Spleen (tissue), 7 donors: Measurements from ENCODE around the gene CDH13.

Experiments
- POLR2A ChIP-seq, 3 donors: fragments of 450-650 bp; IDR thresholded peaks; one replicate each; pipeline ENCODE4 v1.5.1; 2017; ENCODE audit warnings: antibody characterized with exemption in 3 of 3, mild to moderate bottlenecking in 1 of 3
- TF ChIP-seq, protein P1 (sequence below), 11 experiments: fragments of 200-600 bp in 7 of 11; fragments of 450-650 bp in 4 of 11; sonication (generic) in 4 of 11; IDR thresholded peaks in 8 of 11; conservative IDR thresholded peaks in 3 of 11; 1 replicate in 7 of 11; 2 replicates in 4 of 11; pipeline versions ENCODE4 v1.4.0 to v1.8.0; 2016 to 2021; ENCODE audit warnings: antibody characterized with exemption in 11 of 11, inconsistent platforms in 4 of 11, mild to moderate bottlenecking in 1 of 11
- donor health status: DM: no; HTN: no; CAD: no; lungs with moderate emphysema.
- donor health status: DM: no; HTN: no; CAD: no.
- donor health status: DM: no; HTN: no; CAD: no.

GRCh38 chr16:82830944-82831343 lies 204.2 kb downstream of the CDH13 start:
- no peak for TF ChIP-seq POLR2A (IDR thresholded peaks at IDR 0.05)
- TF ChIP-seq, protein P1, sequence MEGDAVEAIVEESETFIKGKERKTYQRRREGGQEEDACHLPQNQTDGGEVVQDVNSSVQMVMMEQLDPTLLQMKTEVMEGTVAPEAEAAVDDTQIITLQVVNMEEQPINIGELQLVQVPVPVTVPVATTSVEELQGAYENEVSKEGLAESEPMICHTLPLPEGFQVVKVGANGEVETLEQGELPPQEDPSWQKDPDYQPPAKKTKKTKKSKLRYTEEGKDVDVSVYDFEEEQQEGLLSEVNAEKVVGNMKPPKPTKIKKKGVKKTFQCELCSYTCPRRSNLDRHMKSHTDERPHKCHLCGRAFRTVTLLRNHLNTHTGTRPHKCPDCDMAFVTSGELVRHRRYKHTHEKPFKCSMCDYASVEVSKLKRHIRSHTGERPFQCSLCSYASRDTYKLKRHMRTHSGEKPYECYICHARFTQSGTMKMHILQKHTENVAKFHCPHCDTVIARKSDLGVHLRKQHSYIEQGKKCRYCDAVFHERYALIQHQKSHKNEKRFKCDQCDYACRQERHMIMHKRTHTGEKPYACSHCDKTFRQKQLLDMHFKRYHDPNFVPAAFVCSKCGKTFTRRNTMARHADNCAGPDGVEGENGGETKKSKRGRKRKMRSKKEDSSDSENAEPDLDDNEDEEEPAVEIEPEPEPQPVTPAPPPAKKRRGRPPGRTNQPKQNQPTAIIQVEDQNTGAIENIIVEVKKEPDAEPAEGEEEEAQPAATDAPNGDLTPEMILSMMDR (IDR thresholded peaks at IDR 0.05 in 8 of 11, conservative IDR thresholded peaks at IDR 0.05 in 3 of 11): no peak
